Stomach smooth muscle (tissue), 2 donors: Measurements from ENCODE around the gene FAM89A.

Experiments used
- H3K27ac ChIP-seq: one replicate; pipeline ENCODE4 v1.7.0; 2013; ENCODE audit warnings: mild to moderate bottlenecking, low read length, inconsistent platforms
- H3K27me3 ChIP-seq, 2 donors: one replicate each; pipeline ENCODE4 v1.7.0; 2013; ENCODE audit warnings: low read length in 2 of 2; ENCODE audit not compliant: insufficient read depth in 2 of 2, control insufficient read depth in 1 of 2
- H3K36me3 ChIP-seq, 2 donors: one replicate each; pipeline ENCODE4 v1.7.0; 2013; ENCODE audit warnings: low read length in 2 of 2; ENCODE audit not compliant: control insufficient read depth in 2 of 2, insufficient read depth in 2 of 2
- H3K4me1 ChIP-seq: one replicate; pipeline ENCODE4 v1.7.0; 2013; ENCODE audit warnings: low read length; ENCODE audit not compliant: control insufficient read depth, insufficient read depth
- H3K4me3 ChIP-seq, 2 donors: one replicate each; pipeline ENCODE4 v1.7.0; 2013; ENCODE audit warnings: low read length in 2 of 2
- H3K9ac ChIP-seq, 2 donors: one replicate each; pipeline ENCODE4 v1.7.0; 2013; ENCODE audit warnings: low read length in 2 of 2, mild to moderate bottlenecking in 1 of 2
- H3K9me3 ChIP-seq, 2 donors: one replicate each; pipeline ENCODE4 v1.7.0; 2013; ENCODE audit warnings: low read length in 2 of 2; ENCODE audit not compliant: control insufficient read depth in 2 of 2
- donor health status: healthy.
- donor health status: Pancreatic carcinoma.

The FAM89A gene

GRCh38 chr1:230976825-230977747 lies 63.0 kb downstream of the FAM89A start:
- H3K4me1 ChIP-seq = peaks cover 6% of the 10 kb centered on the region
- no peaks in the 10 kb centered on the region for H3K27me3 ChIP-seq
- H3K4me3 ChIP-seq = peak overlapping the region; percentile 18 to 97
- no peaks in the 10 kb centered on the region for H3K9me3 ChIP-seq
- H3K36me3 ChIP-seq = peaks cover 3 to 4% of the 10 kb centered on the region in 2 donors
- no peak overlapping the region for H3K27ac ChIP-seq
- H3K9ac ChIP-seq = peak overlapping the region in 1 of 2 donors; percentile 34

- H3K4me1 ChIP-seq = peaks cover 6% of the 10 kb centered on the region
- no peak overlapping the region for H3K27ac ChIP-seq
- H3K36me3 ChIP-seq = peaks cover 3 to 4% of the 10 kb centered on the region in 2 donors
- no peak overlapping the region for H3K4me3 ChIP-seq
- no peak overlapping the region for H3K9ac ChIP-seq
- H3K9me3 ChIP-seq = no peaks in the 10 kb centered on the region
- no peaks in the 10 kb centered on the region for H3K27me3 ChIP-seq
Observed at GRCh38 chr1:230976360-230976759, 63.7 kb downstream of the FAM89A start.

- Histone ChIP-seq H3K27me3 (no peaks in the 10 kb centered on the region), H3K4me1 (peaks cover 6% of the 10 kb centered on the region), H3K4me3 (no peak overlapping the region), H3K27ac (no peak overlapping the region), H3K9ac (no peak overlapping the region), H3K36me3 (peaks cover 3 to 4% of the 10 kb centered on the region in 2 donors), H3K9me3 (no peaks in the 10 kb centered on the region)
Observed at GRCh38 chr1:230975636-230976035, 64.4 kb downstream of the FAM89A start.

GRCh38 chr1:230972855-230973271 lies 67.2 kb downstream of the FAM89A start:
- Histone ChIP-seq H3K9ac (no peak overlapping the region), H3K27ac (no peak overlapping the region), H3K36me3 (peaks cover 6 to 8% of the 10 kb centered on the region in 2 donors), H3K4me3 (no peak overlapping the region), H3K27me3 (no peaks in the 10 kb centered on the region), H3K4me1 (peaks cover 3% of the 10 kb centered on the region), H3K9me3 (no peaks in the 10 kb centered on the region)

GRCh38 chr1:230971771-230972170 lies 68.3 kb downstream of the FAM89A start:
- no peak overlapping the region for H3K27ac ChIP-seq
- peaks cover 6 to 8% of the 10 kb centered on the region in 2 donors for H3K36me3 ChIP-seq
- no peak overlapping the region for H3K4me3 ChIP-seq
- H3K9me3 ChIP-seq = no peaks in the 10 kb centered on the region
- H3K4me1 ChIP-seq = no peaks in the 10 kb centered on the region
- H3K9ac ChIP-seq = no peak overlapping the region
- no peaks in the 10 kb centered on the region for H3K27me3 ChIP-seq

GRCh38 chr1:230970432-230970831 lies 69.6 kb downstream of the FAM89A start:
- Histone ChIP-seq H3K9ac (no peak overlapping the region), H3K27me3 (no peaks in the 10 kb centered on the region), H3K27ac (no peak overlapping the region), H3K4me3 (no peak overlapping the region), H3K36me3 (peaks cover 2 to 5% of the 10 kb centered on the region in 2 donors), H3K4me1 (no peaks in the 10 kb centered on the region), H3K9me3 (no peaks in the 10 kb centered on the region)
